Omental fat pad (tissue), 4 donors: ENCODE results near the gene KIAA0040. TPM values are rescaled to one million over a fixed set of nuclear protein-coding genes. Genes with fewer than 3 reads are reported as not detected.

ENCODE experiments used
- ATAC-seq: fragments of 150-250 bp; one replicate; pipeline ENCODE4 v1.9.1; 2016; ENCODE audit warnings: mild to moderate bottlenecking, moderate library complexity; ENCODE audit not compliant: low FRiP score
- DNase-seq: peaks from one replicate; pipeline ENCODE4 v3.0.0-alpha.2; 2019; ENCODE audit warnings: low spot score
- CTCF ChIP-seq, 3 donors: fragments of 450-650 bp; IDR thresholded peaks; one replicate each; pipeline ENCODE4 v1.5.1; 2016 to 2017; ENCODE audit warnings: antibody characterized with exemption in 3 of 3, mild to moderate bottlenecking in 3 of 3, moderate library complexity in 2 of 3
- total RNA-seq, 4 donors: library from RNA; depleted of rRNA; stranded (reverse); fragments of >200 nt; gene quantifications; one replicate each; pipeline ENCODE4 v1.1.0, GENCODE V29; 2016

The KIAA0040 gene
- 100 to 1,000 TPM in 2 of 4 donors, 10 to 100 TPM in 2; 83.4 to 172 (median 113) TPM for total RNA-seq

- peak; percentile 81 for ATAC-seq
- TF ChIP-seq CTCF (IDR thresholded peaks at IDR 0.05): no peak
- DNase-seq: peak; percentile 61
Observed at GRCh38 chr1:175192630-175193526, at the start of gene KIAA0040. KIAA0040 (minus strand) TSS chr1:175192776; CDS start chr1:175161013, 31,763 bp downstream.

- DNase-seq (no peak), ATAC-seq (no peak)
- TF ChIP-seq CTCF (IDR thresholded peaks at IDR 0.05): no peak
Observed at GRCh38 chr1:175237389-175237788, 44.8 kb upstream of the KIAA0040 start.

GRCh38 chr1:175234639-175235038 is 42.1 kb upstream of the KIAA0040 start:
- no peak for TF ChIP-seq CTCF (IDR thresholded peaks at IDR 0.05)
- ATAC-seq (no peak), DNase-seq (no peak)

- ATAC-seq: no peak
Observed at GRCh38 chr1:175232335-175232734, 39.8 kb upstream of the KIAA0040 start.

GRCh38 chr1:175225805-175226129 is 33.2 kb upstream of the KIAA0040 start:
- no peak for ATAC-seq
- TF ChIP-seq CTCF (IDR thresholded peaks at IDR 0.05): no peak
- no peak for DNase-seq

More at GRCh38 chr1:175232335-175232734, 39.8 kb upstream of the KIAA0040 start:
- DNase-seq: no peak
- TF ChIP-seq CTCF (IDR thresholded peaks at IDR 0.05): no peak

- TF ChIP-seq CTCF (IDR thresholded peaks at IDR 0.05): no peak
- ATAC-seq: no peak
- DNase-seq: no peak
Observed at GRCh38 chr1:175222296-175222938, 29.8 kb upstream of the KIAA0040 start.
